ENCODE data around the gene DAGLA. TPM values are rescaled to one million over a fixed set of nuclear protein-coding genes. Genes with fewer than 3 reads are reported as not detected.

DAGLA gene
- total RNA-seq, 1 experiment from 2014 or later = 10.1 TPM

DNA sequence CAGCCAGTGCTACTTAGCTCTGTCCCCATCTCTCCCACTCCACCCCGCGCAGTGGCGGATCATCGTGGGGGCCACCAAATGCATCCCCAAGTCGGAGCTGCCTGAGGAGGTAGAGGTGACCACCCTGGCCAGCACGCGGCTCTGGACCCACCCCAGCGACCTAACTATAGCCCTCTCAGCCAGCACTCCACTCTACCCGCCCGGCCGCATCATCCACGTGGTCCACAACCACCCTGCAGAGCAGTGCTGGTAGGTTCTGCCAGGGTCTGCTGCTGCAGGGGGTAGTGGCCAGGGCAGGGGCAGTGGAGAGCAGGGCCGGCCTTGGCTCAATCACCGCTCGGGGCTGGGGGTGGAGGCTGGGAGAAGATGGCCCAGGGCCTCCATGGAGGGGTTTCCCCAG lies 59.2 kb downstream of the DAGLA start:
- TF ChIP-seq, protein P1, sequence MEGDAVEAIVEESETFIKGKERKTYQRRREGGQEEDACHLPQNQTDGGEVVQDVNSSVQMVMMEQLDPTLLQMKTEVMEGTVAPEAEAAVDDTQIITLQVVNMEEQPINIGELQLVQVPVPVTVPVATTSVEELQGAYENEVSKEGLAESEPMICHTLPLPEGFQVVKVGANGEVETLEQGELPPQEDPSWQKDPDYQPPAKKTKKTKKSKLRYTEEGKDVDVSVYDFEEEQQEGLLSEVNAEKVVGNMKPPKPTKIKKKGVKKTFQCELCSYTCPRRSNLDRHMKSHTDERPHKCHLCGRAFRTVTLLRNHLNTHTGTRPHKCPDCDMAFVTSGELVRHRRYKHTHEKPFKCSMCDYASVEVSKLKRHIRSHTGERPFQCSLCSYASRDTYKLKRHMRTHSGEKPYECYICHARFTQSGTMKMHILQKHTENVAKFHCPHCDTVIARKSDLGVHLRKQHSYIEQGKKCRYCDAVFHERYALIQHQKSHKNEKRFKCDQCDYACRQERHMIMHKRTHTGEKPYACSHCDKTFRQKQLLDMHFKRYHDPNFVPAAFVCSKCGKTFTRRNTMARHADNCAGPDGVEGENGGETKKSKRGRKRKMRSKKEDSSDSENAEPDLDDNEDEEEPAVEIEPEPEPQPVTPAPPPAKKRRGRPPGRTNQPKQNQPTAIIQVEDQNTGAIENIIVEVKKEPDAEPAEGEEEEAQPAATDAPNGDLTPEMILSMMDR (conservative IDR thresholded peaks at IDR 0.05) = no peak
- TF ChIP-seq EZH2 (IDR thresholded peaks at IDR 0.05; ENCODE audit: low read depth) = no peak
- no peaks in the 10 kb centered on the region for H3K79me2 ChIP-seq (ENCODE audit: low read depth)
- no peaks in the 10 kb centered on the region for H4K20me1 ChIP-seq (ENCODE audit: insufficient read depth)
- H3K9me3 ChIP-seq (ENCODE audit: insufficient read depth, low read depth) = no peaks in the 10 kb centered on the region
- H3K27ac ChIP-seq = no peak overlapping the region
- ChIA-PET CTCF (no interaction called here), POLR2A (ENCODE audit: unreplicated experiment) (no interaction called here)
- peaks cover 20% of the 10 kb centered on the region for H3K4me1 ChIP-seq (replicated peaks; ENCODE audit: insufficient read depth)
- no peaks in the 10 kb centered on the region for H3K36me3 ChIP-seq (ENCODE audit: low read depth)
- H3K4me3 ChIP-seq = no peak overlapping the region
- H3K9me2 ChIP-seq (ENCODE audit: insufficient read depth) = no peaks in the 10 kb centered on the region
- no peak for DNase-seq
- no peak overlapping the region for H3K4me2 ChIP-seq
- no peaks in the 10 kb centered on the region for H3K27me3 ChIP-seq (ENCODE audit: insufficient read depth, low read depth)
- H2AFZ ChIP-seq = no peak overlapping the region
- intact Hi-C loops (cut with micrococcal nuclease; ENCODE audit: unreplicated experiment) = no loop called here
- BruUV-seq (replicated peaks) = no TSS peak
- H3F3A ChIP-seq (ENCODE audit: insufficient read depth, low read depth) = peaks cover 16% of the 10 kb centered on the region; the same call in 1 of the 2 replicates

DNA sequence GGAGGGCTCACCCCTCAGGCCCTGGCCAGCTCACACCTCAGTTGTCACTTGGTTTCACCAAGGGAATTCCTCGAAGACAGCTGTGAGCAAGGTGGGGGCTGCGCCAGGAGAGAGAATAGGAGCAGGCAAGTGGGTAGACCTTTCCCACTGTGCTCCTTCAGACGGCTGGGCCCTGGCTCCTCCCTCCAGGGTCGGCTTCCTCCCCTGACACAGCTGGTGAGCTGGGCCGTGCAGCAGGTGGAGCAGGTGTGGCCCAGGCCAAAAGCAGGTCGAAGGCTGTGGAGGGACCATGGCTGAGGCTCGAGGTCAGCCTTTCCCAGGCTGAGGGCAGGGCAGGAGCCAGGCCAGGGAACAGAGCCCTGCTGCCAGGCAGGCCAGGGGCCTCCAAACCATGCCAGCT lies 59.8 kb downstream of the DAGLA start:
- Histone ChIP-seq H3K27ac (no peak overlapping the region), H4K20me1 (ENCODE audit: insufficient read depth) (no peaks in the 10 kb centered on the region), H3K4me1 (replicated peaks; ENCODE audit: insufficient read depth) (peaks cover 20% of the 10 kb centered on the region), H3K36me3 (ENCODE audit: low read depth) (no peaks in the 10 kb centered on the region), H3F3A (ENCODE audit: insufficient read depth, low read depth) (peaks cover 16% of the 10 kb centered on the region; the same call in 1 of the 2 replicates), H2AFZ (no peak overlapping the region), H3K4me3 (no peak overlapping the region), H3K4me2 (no peak overlapping the region), H3K79me2 (ENCODE audit: low read depth) (no peaks in the 10 kb centered on the region), H3K9me2 (ENCODE audit: insufficient read depth) (no peaks in the 10 kb centered on the region), H3K27me3 (ENCODE audit: insufficient read depth, low read depth) (no peaks in the 10 kb centered on the region), H3K9me3 (ENCODE audit: insufficient read depth, low read depth) (no peaks in the 10 kb centered on the region)
- POLR2A ChIA-PET (ENCODE audit: unreplicated experiment) = interaction anchor here (0.5 kb wide), 1 partner anchor 75 kb away, joined by 3 read pairs; no protein-coding TSS in a partner anchor
- TF ChIP-seq EZH2 (IDR thresholded peaks at IDR 0.05; ENCODE audit: low read depth) = no peak
- TF ChIP-seq, protein P1 (conservative IDR thresholded peaks at IDR 0.05) = no peak
- DNase-seq = no peak
- intact Hi-C loops (cut with micrococcal nuclease; ENCODE audit: unreplicated experiment) = no loop called here
- CTCF ChIA-PET = interaction anchor here (0.6 kb wide), 1 partner anchor 32 kb away, joined by 7 read pairs; no protein-coding TSS in a partner anchor
- no TSS peak for BruUV-seq (replicated peaks)

DNA sequence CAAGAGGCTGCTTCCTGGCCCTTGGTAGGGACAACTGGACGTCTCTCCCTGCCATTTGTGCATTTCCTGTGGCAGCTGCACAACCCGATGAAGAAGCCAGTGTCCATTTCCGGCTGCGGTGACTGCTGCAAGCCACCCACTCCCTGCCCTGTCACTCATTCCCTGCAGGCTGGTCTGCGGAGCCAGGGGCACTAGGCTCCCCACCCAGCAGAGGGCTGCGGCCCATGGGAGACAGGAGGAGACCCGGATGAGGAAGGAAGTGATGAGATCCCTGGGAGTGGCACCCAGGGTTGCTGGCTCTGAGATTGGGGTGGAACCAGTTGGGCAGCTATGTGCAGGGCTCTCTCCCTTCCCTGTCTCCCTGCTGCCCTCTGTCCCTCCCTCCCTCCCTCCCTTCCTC lies 62.2 kb downstream of the DAGLA start:
- peak overlapping the region; percentile 46 for H3K4me2 ChIP-seq
- peak; percentile 74 to 80 for DNase-seq
- H3K4me1 ChIP-seq (replicated peaks; ENCODE audit: insufficient read depth) = peaks cover 25% of the 10 kb centered on the region
- H3K79me2 ChIP-seq (ENCODE audit: low read depth) = no peaks in the 10 kb centered on the region
- POLR2A ChIA-PET (ENCODE audit: unreplicated experiment) = interaction anchor here (0.7 kb wide), 1 partner anchor 86 kb away, joined by 4 read pairs; no protein-coding TSS in a partner anchor
- no peaks in the 10 kb centered on the region for H3K27me3 ChIP-seq (ENCODE audit: insufficient read depth, low read depth)
- no peak for TF ChIP-seq EZH2 (IDR thresholded peaks at IDR 0.05; ENCODE audit: low read depth)
- no TSS peak for BruUV-seq (replicated peaks)
- H3K27ac ChIP-seq = peak overlapping the region; percentile 27; the same call in 1 of the 2 replicates
- no peak overlapping the region for H3K4me3 ChIP-seq
- H3K9me2 ChIP-seq (ENCODE audit: insufficient read depth) = no peaks in the 10 kb centered on the region
- H2AFZ ChIP-seq = no peak overlapping the region
- no peaks in the 10 kb centered on the region for H3K36me3 ChIP-seq (ENCODE audit: low read depth)
- CTCF ChIA-PET = interaction anchor here (0.6 kb wide), 2 partner anchors 9 to 55 kb away, joined by 3 to 4 read pairs; no protein-coding TSS in a partner anchor
- H3F3A ChIP-seq (ENCODE audit: insufficient read depth, low read depth) = peaks cover 16% of the 10 kb centered on the region; the same call in 1 of the 2 replicates
- no peaks in the 10 kb centered on the region for H3K9me3 ChIP-seq (ENCODE audit: insufficient read depth, low read depth)
- H4K20me1 ChIP-seq (ENCODE audit: insufficient read depth) = no peaks in the 10 kb centered on the region
- intact Hi-C loops (cut with micrococcal nuclease; ENCODE audit: unreplicated experiment) = no loop called here

All from PC-9 (cell line).